Thoracic aorta (tissue), 2 donors: ENCODE measurements around the gene MAP4K3. TPM values are rescaled to one million over a fixed set of nuclear protein-coding genes. Genes with fewer than 3 reads are reported as not detected.

ENCODE experiments used
- ATAC-seq: fragments of 150-250 bp; one replicate; pipeline ENCODE4 v1.8.0; 2017; ENCODE audit warnings: low read depth; ENCODE audit not compliant: insufficient number of reproducible peaks, low FRiP score
- DNase-seq: peaks from one replicate; pipeline ENCODE4 v3.0.0-alpha.2; 2020; ENCODE audit warnings: low spot score
- H3K27ac ChIP-seq, 2 donors: fragments of 200-600 bp; sonication (generic); 1 replicate in 1 of 2; 2 replicates in 1 of 2; pipeline ENCODE4 v1.5.1; 2016; ENCODE audit warnings: mild to moderate bottlenecking in 2 of 2, moderate library complexity in 2 of 2
- H3K27me3 ChIP-seq: fragments of 200-600 bp; sonication (generic); replicated peaks from 2 replicates; pipeline ENCODE4 v1.6.0; 2016; ENCODE audit warnings: mild to moderate bottlenecking; ENCODE audit not compliant: insufficient read depth
- H3K36me3 ChIP-seq: fragments of 200-600 bp; sonication (generic); one replicate; pipeline ENCODE4 v1.5.1; 2016
- H3K4me1 ChIP-seq, 2 donors: fragments of 200-600 bp; sonication (generic); 1 replicate in 1 of 2; 2 replicates in 1 of 2; pipeline versions ENCODE4 v1.5.1 to v1.6.0; 2016; ENCODE audit warnings: low read depth in 2 of 2, mild to moderate bottlenecking in 1 of 2; ENCODE audit not compliant: control insufficient read depth in 1 of 2
- H3K4me3 ChIP-seq: fragments of 200-600 bp; sonication (generic); 2 replicates; pipeline ENCODE4 v1.5.1; 2016; ENCODE audit warnings: mild to moderate bottlenecking
- H3K9me3 ChIP-seq: fragments of 200-600 bp; sonication (generic); 2 replicates; pipeline ENCODE4 v1.5.1; 2016
- CTCF ChIP-seq: fragments of 200-600 bp; sonication (generic); IDR thresholded peaks from one replicate; pipeline ENCODE4 v1.5.1; 2019; ENCODE audit warnings: antibody characterized with exemption
- total RNA-seq, 2 donors: library from RNA; depleted of rRNA; stranded (reverse); fragments of >200 nt; gene quantifications; one replicate each; pipeline versions ENCODE4 v1.1.0 to v1.2.3, GENCODE V29; 2016

MAP4K3 gene
- total RNA-seq, 2 donors from 2014 or later, result 53.7 to 58.8 TPM

GRCh38 chr2:39481611-39482010 is 44.5 kb upstream of the MAP4K3 start:
- no peak overlapping the region for H3K27ac ChIP-seq
- no peak overlapping the region for H3K4me3 ChIP-seq
- H3K27me3 ChIP-seq, result no peaks in the 10 kb centered on the region
- H3K9me3 ChIP-seq, result no peaks in the 10 kb centered on the region
- peaks cover 0 to 10% of the 10 kb centered on the region in 2 donors for H3K4me1 ChIP-seq
- DNase-seq (no peak), ATAC-seq (no peak)
- TF ChIP-seq CTCF, result no peak
- no peaks in the 10 kb centered on the region for H3K36me3 ChIP-seq

GRCh38 chr2:39479696-39480095 is 42.6 kb upstream of the MAP4K3 start:
- Histone ChIP-seq H3K27ac (no peak overlapping the region), H3K9me3 (no peaks in the 10 kb centered on the region), H3K36me3 (no peaks in the 10 kb centered on the region), H3K4me3 (no peak overlapping the region), H3K4me1 (peaks cover 0 to 10% of the 10 kb centered on the region in 2 donors), H3K27me3 (no peaks in the 10 kb centered on the region)
- TF ChIP-seq CTCF, result no peak
- no peak for ATAC-seq
- DNase-seq, result no peak

GRCh38 chr2:39479053-39479670 is 42.1 kb upstream of the MAP4K3 start:
- H3K9me3 ChIP-seq, result no peaks in the 10 kb centered on the region
- H3K27me3 ChIP-seq, result no peaks in the 10 kb centered on the region
- TF ChIP-seq CTCF, result no peak
- no peaks in the 10 kb centered on the region for H3K36me3 ChIP-seq
- H3K27ac ChIP-seq, result no peak overlapping the region
- H3K4me1 ChIP-seq, result peaks cover 0 to 10% of the 10 kb centered on the region in 2 donors
- no peak overlapping the region for H3K4me3 ChIP-seq
- DNase-seq, result no peak
- no peak for ATAC-seq

- H3K4me3 ChIP-seq, result no peak overlapping the region
- no peaks in the 10 kb centered on the region for H3K9me3 ChIP-seq
- H3K36me3 ChIP-seq, result no peaks in the 10 kb centered on the region
- DNase-seq, result no peak
- H3K27ac ChIP-seq, result no peak overlapping the region
- ATAC-seq, result no peak
- TF ChIP-seq CTCF, result no peak
- H3K4me1 ChIP-seq, result no peaks in the 10 kb centered on the region
- no peaks in the 10 kb centered on the region for H3K27me3 ChIP-seq
These were observed 39.4 kb upstream of the MAP4K3 start for GRCh38 chr2:39476524-39476923.

GRCh38 chr2:39475006-39475405 is 37.9 kb upstream of the MAP4K3 start:
- no peaks in the 10 kb centered on the region for H3K9me3 ChIP-seq
- H3K4me1 ChIP-seq, result peaks cover 2 to 7% of the 10 kb centered on the region in 2 donors
- no peak for ATAC-seq
- H3K36me3 ChIP-seq, result no peaks in the 10 kb centered on the region
- no peak for TF ChIP-seq CTCF
- H3K4me3 ChIP-seq, result no peak overlapping the region
- DNase-seq, result no peak
- no peak overlapping the region for H3K27ac ChIP-seq
- H3K27me3 ChIP-seq, result no peaks in the 10 kb centered on the region
